GM23338 (cell line): ENCODE data around the gene HSPA12A. TPM values are rescaled to one million over a fixed set of nuclear protein-coding genes. Genes with fewer than 3 reads are reported as not detected.

Source experiments
- ATAC-seq: fragments of 200-7000 bp; cut with Tn5 transposase; 3 replicates; pipeline ENCODE4 v1.9.1; 2020
- DNase-seq: peaks from one replicate; pipeline ENCODE4 v3.0.0-alpha.2; 2015; ENCODE audit warnings: low spot score
- H2AFZ ChIP-seq: fragments of 200-600 bp; sonication (generic); 2 replicates; pipeline ENCODE4 v1.8.0; 2016; ENCODE audit warnings: antibody characterized with exemption, mild to moderate bottlenecking, moderate library complexity
- H3F3A ChIP-seq: fragments of 200-600 bp; sonication (generic); replicated peaks from 2 replicates; pipeline ENCODE4 v1.8.0; 2017; ENCODE audit warnings: antibody characterized with exemption, mixed run types, low read depth
- H3K27ac ChIP-seq: fragments of 200-600 bp; sonication (generic); 2 replicates; pipeline ENCODE4 v1.6.1; 2016; ENCODE audit warnings: low read depth
- H3K27me3 ChIP-seq: fragments of 200-600 bp; sonication (generic); 2 replicates; pipeline ENCODE4 v1.8.0; 2016; ENCODE audit warnings: mild to moderate bottlenecking, mixed run types, moderate library complexity; ENCODE audit not compliant: insufficient read depth
- H3K36me3 ChIP-seq: fragments of 200-600 bp; sonication (generic); 2 replicates; pipeline ENCODE4 v1.8.0; 2016; ENCODE audit warnings: mild to moderate bottlenecking; ENCODE audit not compliant: insufficient read depth
- H3K4me1 ChIP-seq: fragments of 200-600 bp; sonication (generic); 2 replicates; pipeline ENCODE4 v1.8.0; 2016; ENCODE audit warnings: mild to moderate bottlenecking, moderate library complexity; ENCODE audit not compliant: insufficient read depth
- H3K4me2 ChIP-seq: fragments of 200-600 bp; sonication (generic); 2 replicates; pipeline ENCODE4 v1.7.1; 2017; ENCODE audit warnings: mixed run types
- H3K4me3 ChIP-seq: fragments of 200-600 bp; sonication (generic); 2 replicates; pipeline ENCODE4 v1.6.1; 2016; ENCODE audit warnings: mixed run types
- H3K79me2 ChIP-seq: fragments of 200-600 bp; sonication (generic); replicated peaks from 2 replicates; pipeline ENCODE4 v1.8.0; 2017; ENCODE audit warnings: mild to moderate bottlenecking; ENCODE audit not compliant: insufficient read depth
- H3K9me2 ChIP-seq: fragments of 200-600 bp; sonication (generic); 2 replicates; pipeline ENCODE4 v1.8.0; 2017; ENCODE audit not compliant: insufficient read depth
- H4K20me1 ChIP-seq: fragments of 200-600 bp; sonication (generic); replicated peaks from 2 replicates; pipeline ENCODE4 v1.8.0; 2017; ENCODE audit warnings: mild to moderate bottlenecking; ENCODE audit not compliant: insufficient read depth
- H3K27ac Mint-ChIP-seq: 2 replicates; pipeline ENCODE4 v1.8.0; 2020; ENCODE audit warnings: inconsistent platforms, mild to moderate bottlenecking, moderate library complexity, mixed read lengths
- H3K27me3 Mint-ChIP-seq: 3 replicates; pipeline ENCODE4 v1.8.0; 2022; ENCODE audit warnings: low read depth, mild to moderate bottlenecking, moderate library complexity, mixed read lengths, inconsistent platforms; ENCODE audit not compliant: insufficient read depth, poor library complexity
- H3K36me3 Mint-ChIP-seq: 3 replicates; pipeline ENCODE4 v1.8.0; 2021; ENCODE audit warnings: low read depth, mild to moderate bottlenecking, inconsistent platforms, moderate library complexity, mixed read lengths
- H3K4me1 Mint-ChIP-seq: 3 replicates; pipeline ENCODE4 v1.8.0; 2020; ENCODE audit warnings: mild to moderate bottlenecking, inconsistent platforms, mixed read lengths
- H3K4me3 Mint-ChIP-seq: 3 replicates; pipeline ENCODE4 v1.8.0; 2021; ENCODE audit warnings: moderate library complexity, mild to moderate bottlenecking, inconsistent platforms, mixed read lengths
- H3K9me3 Mint-ChIP-seq: 3 replicates; pipeline ENCODE4 v1.8.0; 2020; ENCODE audit warnings: moderate library complexity, mild to moderate bottlenecking, inconsistent platforms, mixed read lengths
- CREB1 ChIP-seq: fragments of 250-450 bp; sonication (Bioruptor Pico); IDR thresholded peaks from 2 replicates; pipeline ENCODE4 v1.5.0; 2020; ENCODE audit warnings: low read depth, mild to moderate bottlenecking, moderate library complexity
- EZH2 ChIP-seq: fragments of 200-600 bp; sonication (generic); IDR thresholded peaks from one replicate; pipeline ENCODE4 v1.8.0; 2017; ENCODE audit warnings: antibody characterized with exemption, mild to moderate bottlenecking, low read depth; ENCODE audit not compliant: unreplicated experiment
- EZH2phosphoT487 ChIP-seq: fragments of 200-600 bp; sonication (generic); IDR thresholded peaks from one replicate; pipeline ENCODE4 v1.8.1; 2018; ENCODE audit warnings: antibody characterized with exemption; ENCODE audit not compliant: unreplicated experiment
- JUNB ChIP-seq: IDR thresholded peaks from one replicate; pipeline ENCODE4 v1.6.1; 2016; ENCODE audit warnings: antibody characterized with exemption; ENCODE audit not compliant: unreplicated experiment
- NANOG ChIP-seq: IDR thresholded peaks from 2 replicates; pipeline ENCODE4 v1.6.1; 2016; ENCODE audit warnings: antibody characterized with exemption, borderline replicate concordance
- POLR2AphosphoS5 ChIP-seq: IDR thresholded peaks from 2 replicates; pipeline ENCODE4 v1.6.1; 2016; ENCODE audit warnings: antibody characterized with exemption, low read depth
- REST ChIP-seq: IDR thresholded peaks from one replicate; pipeline ENCODE4 v1.6.1; 2018; ENCODE audit warnings: antibody characterized with exemption; ENCODE audit not compliant: unreplicated experiment
- STAT1 ChIP-seq: IDR thresholded peaks from one replicate; pipeline ENCODE4 v1.6.1; 2016; ENCODE audit warnings: antibody characterized with exemption; ENCODE audit not compliant: unreplicated experiment
- ZNF114 ChIP-seq: fragments of 250-450 bp; sonication (Bioruptor Pico); IDR thresholded peaks from 2 replicates; pipeline ENCODE4 v1.5.0; 2020; ENCODE audit warnings: mild to moderate bottlenecking, moderate library complexity
- ZNF331 ChIP-seq: fragments of 250-450 bp; sonication (Bioruptor Pico); IDR thresholded peaks from 2 replicates; pipeline ENCODE4 v1.5.0; 2020; ENCODE audit warnings: low read depth, mild to moderate bottlenecking, moderate library complexity
- polyA plus RNA-seq: library from polyadenylated mRNA; unstranded; fragments of >200 nt; fragmentation: Nextera tagmentation; extraction: Ambion mirVana; gene quantifications from 2 replicates; pipeline ENCODE4 v1.2.1, GENCODE V29; 2016
- total RNA-seq: library from RNA; depleted of rRNA; stranded (reverse); fragments of >200 nt; shearing (Covaris generic); gene quantifications from 2 replicates; pipeline ENCODE4 v1.2.3, GENCODE V29; 2014
- TF ChIP-seq, protein P1 (sequence below), 2 experiments: fragments of 200-600 bp in 1 of 2; sonication (generic) in 1 of 2; conservative IDR thresholded peaks; 2 replicates each; pipeline versions ENCODE4 v1.5.1 to v1.6.1; 2016 to 2017; ENCODE audit warnings: antibody characterized with exemption in 2 of 2, low read depth in 2 of 2, mild to moderate bottlenecking in 2 of 2, moderate library complexity in 1 of 2
- TF ChIP-seq, protein P2 (sequence below): IDR thresholded peaks from 2 replicates; pipeline ENCODE4 v1.6.1; 2016; ENCODE audit warnings: antibody characterized with exemption

The HSPA12A gene
- total and polyA plus RNA-seq, 2 experiments from 2014 or later, result 4.4 to 6.3 TPM

GRCh38 chr10:116694243-116694926 lies 48.0 kb downstream of the HSPA12A start (continued):
- TF ChIP-seq, protein P1, sequence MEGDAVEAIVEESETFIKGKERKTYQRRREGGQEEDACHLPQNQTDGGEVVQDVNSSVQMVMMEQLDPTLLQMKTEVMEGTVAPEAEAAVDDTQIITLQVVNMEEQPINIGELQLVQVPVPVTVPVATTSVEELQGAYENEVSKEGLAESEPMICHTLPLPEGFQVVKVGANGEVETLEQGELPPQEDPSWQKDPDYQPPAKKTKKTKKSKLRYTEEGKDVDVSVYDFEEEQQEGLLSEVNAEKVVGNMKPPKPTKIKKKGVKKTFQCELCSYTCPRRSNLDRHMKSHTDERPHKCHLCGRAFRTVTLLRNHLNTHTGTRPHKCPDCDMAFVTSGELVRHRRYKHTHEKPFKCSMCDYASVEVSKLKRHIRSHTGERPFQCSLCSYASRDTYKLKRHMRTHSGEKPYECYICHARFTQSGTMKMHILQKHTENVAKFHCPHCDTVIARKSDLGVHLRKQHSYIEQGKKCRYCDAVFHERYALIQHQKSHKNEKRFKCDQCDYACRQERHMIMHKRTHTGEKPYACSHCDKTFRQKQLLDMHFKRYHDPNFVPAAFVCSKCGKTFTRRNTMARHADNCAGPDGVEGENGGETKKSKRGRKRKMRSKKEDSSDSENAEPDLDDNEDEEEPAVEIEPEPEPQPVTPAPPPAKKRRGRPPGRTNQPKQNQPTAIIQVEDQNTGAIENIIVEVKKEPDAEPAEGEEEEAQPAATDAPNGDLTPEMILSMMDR (conservative IDR thresholded peaks at IDR 0.05; ENCODE audit: low read depth in 2 of 2), result no peak

DNA sequence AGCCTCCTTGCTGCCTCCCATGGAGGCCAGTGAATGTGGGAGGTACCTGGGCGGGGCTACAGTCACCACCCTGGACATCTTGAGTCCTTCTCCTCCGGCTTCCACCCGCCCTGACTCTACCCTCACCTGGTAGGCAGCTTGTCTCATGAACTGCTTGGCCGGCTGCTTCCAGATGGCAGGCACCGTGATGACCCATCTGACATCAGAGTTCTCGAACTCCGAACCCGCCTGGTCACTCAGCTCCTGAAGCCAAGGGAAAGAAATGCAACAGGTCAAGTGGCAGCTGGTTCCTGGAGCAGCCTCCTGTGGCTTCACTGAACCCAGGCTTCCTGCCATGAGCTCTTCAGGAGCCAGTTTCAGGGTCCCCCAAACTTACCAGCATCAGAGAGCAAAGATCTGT lies 50.1 kb downstream of the HSPA12A start:
- Mint-ChIP-seq H3K4me3 (no peak overlapping the region), H3K27me3 (peaks cover 10% of the 10 kb centered on the region), H3K4me1 (peaks cover 50% of the 10 kb centered on the region), H3K9me3 (peaks cover 4% of the 10 kb centered on the region; the same call in 2 of the 3 replicates), H3K27ac (no peak overlapping the region), H3K36me3 (peaks cover 4% of the 10 kb centered on the region; the same call in 2 of the 3 replicates)
- Histone ChIP-seq H3K27ac (no peak overlapping the region), H3K36me3 (no peaks in the 10 kb centered on the region), H3K79me2 (no peaks in the 10 kb centered on the region), H3F3A (no peaks in the 10 kb centered on the region), H2AFZ (no peak overlapping the region), H3K27me3 (no peaks in the 10 kb centered on the region), H4K20me1 (no peaks in the 10 kb centered on the region), H3K9me2 (no peaks in the 10 kb centered on the region), H3K4me3 (no peak overlapping the region), H3K4me1 (peaks cover 31% of the 10 kb centered on the region), H3K4me2 (no peak overlapping the region)
- DNase-seq (no peak), ATAC-seq (no peak)
- TF ChIP-seq ZNF114, result no peak
- TF ChIP-seq POLR2AphosphoS5, result no peak
- TF ChIP-seq REST, result no peak
- TF ChIP-seq NANOG, result no peak
- TF ChIP-seq CREB1 (CRISPR knock-in tag), result no peak
- no peak for TF ChIP-seq STAT1
- TF ChIP-seq, protein P2, sequence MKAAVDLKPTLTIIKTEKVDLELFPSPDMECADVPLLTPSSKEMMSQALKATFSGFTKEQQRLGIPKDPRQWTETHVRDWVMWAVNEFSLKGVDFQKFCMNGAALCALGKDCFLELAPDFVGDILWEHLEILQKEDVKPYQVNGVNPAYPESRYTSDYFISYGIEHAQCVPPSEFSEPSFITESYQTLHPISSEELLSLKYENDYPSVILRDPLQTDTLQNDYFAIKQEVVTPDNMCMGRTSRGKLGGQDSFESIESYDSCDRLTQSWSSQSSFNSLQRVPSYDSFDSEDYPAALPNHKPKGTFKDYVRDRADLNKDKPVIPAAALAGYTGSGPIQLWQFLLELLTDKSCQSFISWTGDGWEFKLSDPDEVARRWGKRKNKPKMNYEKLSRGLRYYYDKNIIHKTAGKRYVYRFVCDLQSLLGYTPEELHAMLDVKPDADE, result no peak
- no peak for TF ChIP-seq JUNB
- TF ChIP-seq ZNF331 (CRISPR knock-in tag), result no peak
- no peak for TF ChIP-seq EZH2
- TF ChIP-seq, protein P1 (conservative IDR thresholded peaks at IDR 0.05; ENCODE audit: low read depth in 2 of 2), result no peak
- no peak for TF ChIP-seq EZH2phosphoT487
